HEK293 (cell line): Measurements from ENCODE around the gene GUK1.

ENCODE experiments used
- CTCF ChIA-PET: fragments of 350-600 bp; formaldehyde crosslinking; extraction: SDS; loops from one replicate; lab custom pipeline; 2021; ENCODE audit warnings: antibody characterized with exemption; lab: Yijun Ruan, JAX
- POLR2A ChIA-PET: fragments of 300-600 bp; formaldehyde crosslinking; extraction: SDS; loops from one replicate; lab custom pipeline; 2020; ENCODE audit warnings: antibody characterized with exemption, inconsistent platforms; lab: Yijun Ruan, JAX
- H3K27ac ChIP-seq: fragments of 200-500 bp; sonication (Bioruptor generic); 2 replicates; pipeline ENCODE4 v1.5.1; 2014; ENCODE audit warnings: low read depth, low read length, control low read depth, inconsistent platforms; ENCODE audit errors: extremely low read depth
- H3K36me3 ChIP-seq, 2 experiments: fragments of 200-500 bp in 1 of 2; sonication (Bioruptor generic) in 1 of 2; 1 replicate in 1 of 2; 2 replicates in 1 of 2; pipeline ENCODE4 v1.5.1; 2014 to 2017; ENCODE audit warnings: inconsistent platforms in 2 of 2, low read length in 2 of 2; ENCODE audit not compliant: control insufficient read depth in 2 of 2, insufficient read depth in 1 of 2
- H3K4me1 ChIP-seq: fragments of 200-500 bp; sonication (Bioruptor generic); 2 replicates; pipeline ENCODE4 v1.5.1; 2014; ENCODE audit warnings: mild to moderate bottlenecking, low read length, inconsistent platforms; ENCODE audit not compliant: control insufficient read depth, insufficient read depth
- H3K4me3 ChIP-seq: 2 replicates; pipeline ENCODE4 v1.5.1; 2011; ENCODE audit warnings: low read depth, mild to moderate bottlenecking, control low read depth, low read length, moderate library complexity
- H3K9me3 ChIP-seq: fragments of 200-500 bp; sonication (Bioruptor generic); 2 replicates; pipeline ENCODE4 v1.5.1; 2014; ENCODE audit warnings: low read depth, low read length, inconsistent platforms; ENCODE audit not compliant: control insufficient read depth, insufficient read depth
- GFI1B ChIP-seq: fragments of 450-650 bp; formaldehyde crosslinking; IDR thresholded peaks from 2 replicates; pipeline ENCODE4 v1.5.1; 2016; ENCODE audit warnings: missing biosample characterization, missing genetic modification characterization
- GLIS1 ChIP-seq: fragments of 450-650 bp; formaldehyde crosslinking; IDR thresholded peaks from 2 replicates; pipeline ENCODE4 v1.5.1; 2016; ENCODE audit warnings: missing biosample characterization, missing genetic modification characterization
- HOXA7 ChIP-seq: sonication (generic); formaldehyde crosslinking; IDR thresholded peaks from 2 replicates; pipeline ENCODE4 v1.8.1; 2022; ENCODE audit warnings: missing genetic modification reagents, borderline replicate concordance
- SCRT1 ChIP-seq: fragments of 450-650 bp; formaldehyde crosslinking; IDR thresholded peaks from 2 replicates; pipeline ENCODE4 v1.5.1; 2016; ENCODE audit warnings: missing biosample characterization, missing genetic modification characterization, borderline replicate concordance
- ZBTB21 ChIP-seq: fragments of 450-650 bp; formaldehyde crosslinking; IDR thresholded peaks from 2 replicates; pipeline ENCODE4 v1.5.1; 2017; ENCODE audit warnings: missing biosample characterization, missing genetic modification characterization
- ZFHX2 ChIP-seq: fragments of 450-650 bp; formaldehyde crosslinking; conservative IDR thresholded peaks from 2 replicates; pipeline ENCODE4 v1.5.1; 2016; ENCODE audit warnings: missing biosample characterization, missing genetic modification characterization
- ZNF174 ChIP-seq: fragments of 450-650 bp; formaldehyde crosslinking; IDR thresholded peaks from 2 replicates; pipeline ENCODE4 v1.5.0; 2017; ENCODE audit warnings: missing biosample characterization, mild to moderate bottlenecking, missing genetic modification characterization
- ZNF211 ChIP-seq: fragments of 450-650 bp; formaldehyde crosslinking; IDR thresholded peaks from 2 replicates; pipeline ENCODE4 v1.5.1; 2016; ENCODE audit warnings: low read depth, missing biosample characterization, missing genetic modification characterization
- ZNF426 ChIP-seq: fragments of 450-650 bp; formaldehyde crosslinking; IDR thresholded peaks from 2 replicates; pipeline ENCODE4 v1.5.1; 2017; ENCODE audit warnings: missing biosample characterization, missing genetic modification characterization, mild to moderate bottlenecking, inconsistent platforms, moderate library complexity
- ZNF488 ChIP-seq: fragments of 450-650 bp; formaldehyde crosslinking; IDR thresholded peaks from 2 replicates; pipeline ENCODE4 v1.5.1; 2016; ENCODE audit warnings: missing biosample characterization, missing genetic modification characterization
- ZNF518A ChIP-seq: fragments of 450-650 bp; formaldehyde crosslinking; conservative IDR thresholded peaks from 2 replicates; pipeline ENCODE4 v1.5.1; 2016; ENCODE audit warnings: low read depth, missing biosample characterization, missing genetic modification characterization
- ZNF600 ChIP-seq: fragments of 450-650 bp; formaldehyde crosslinking; IDR thresholded peaks from 2 replicates; pipeline ENCODE4 v1.5.1; 2016; ENCODE audit warnings: missing biosample characterization, missing genetic modification characterization
- TF ChIP-seq, protein P1 (sequence below): fragments of 450-650 bp; formaldehyde crosslinking; IDR thresholded peaks from 2 replicates; pipeline ENCODE4 v1.5.1; 2016; ENCODE audit warnings: missing biosample characterization, missing genetic modification characterization

Gene GUK1

GRCh38 chr1:228104526-228105269 lies 35.4 kb upstream of the GUK1 start:
- no peaks in the 10 kb centered on the region for H3K9me3 ChIP-seq
- no peak overlapping the region for H3K4me3 ChIP-seq
- H3K4me1 ChIP-seq: peaks cover 3% of the 10 kb centered on the region; the same call in 1 of the 2 replicates
- no peak overlapping the region for H3K27ac ChIP-seq
- CTCF ChIA-PET: no interaction called here
- peaks cover 13 to 52% of the 10 kb centered on the region in 2 experiments for H3K36me3 ChIP-seq
- POLR2A ChIA-PET: interaction anchor here (0.9 to 3.4 kb wide), 4 partner anchors 22 to 302 kb away, joined by 3 to 15 read pairs (median 4); partner anchors contain the start of genes ARF1 and TRIM11
- no peak for TF ChIP-seq ZNF426 (tag by site-specific recombination)
- no peak for TF ChIP-seq ZNF518A (tag by site-specific recombination)
- no peak for TF ChIP-seq GLIS1 (tag by site-specific recombination)
- no peak for TF ChIP-seq ZFHX2 (tag by site-specific recombination)
- TF ChIP-seq ZNF600 (tag by site-specific recombination): 0 out of 2 replicates have a peak, but pooled peaks have one; percentile 11
- TF ChIP-seq GFI1B (tag by site-specific recombination): no peak
- 0 out of 2 replicates have a peak, but pooled peaks have one; percentile 54 for TF ChIP-seq HOXA7
- no peak for TF ChIP-seq ZNF488 (tag by site-specific recombination)
- TF ChIP-seq, protein P1, sequence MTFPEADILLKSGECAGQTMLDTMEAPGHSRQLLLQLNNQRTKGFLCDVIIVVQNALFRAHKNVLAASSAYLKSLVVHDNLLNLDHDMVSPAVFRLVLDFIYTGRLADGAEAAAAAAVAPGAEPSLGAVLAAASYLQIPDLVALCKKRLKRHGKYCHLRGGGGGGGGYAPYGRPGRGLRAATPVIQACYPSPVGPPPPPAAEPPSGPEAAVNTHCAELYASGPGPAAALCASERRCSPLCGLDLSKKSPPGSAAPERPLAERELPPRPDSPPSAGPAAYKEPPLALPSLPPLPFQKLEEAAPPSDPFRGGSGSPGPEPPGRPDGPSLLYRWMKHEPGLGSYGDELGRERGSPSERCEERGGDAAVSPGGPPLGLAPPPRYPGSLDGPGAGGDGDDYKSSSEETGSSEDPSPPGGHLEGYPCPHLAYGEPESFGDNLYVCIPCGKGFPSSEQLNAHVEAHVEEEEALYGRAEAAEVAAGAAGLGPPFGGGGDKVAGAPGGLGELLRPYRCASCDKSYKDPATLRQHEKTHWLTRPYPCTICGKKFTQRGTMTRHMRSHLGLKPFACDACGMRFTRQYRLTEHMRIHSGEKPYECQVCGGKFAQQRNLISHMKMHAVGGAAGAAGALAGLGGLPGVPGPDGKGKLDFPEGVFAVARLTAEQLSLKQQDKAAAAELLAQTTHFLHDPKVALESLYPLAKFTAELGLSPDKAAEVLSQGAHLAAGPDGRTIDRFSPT: 0 out of 2 replicates have a peak, but pooled peaks have one; percentile 32
- no peak for TF ChIP-seq ZNF174 (tag by site-specific recombination)
- TF ChIP-seq SCRT1 (tag by site-specific recombination): peak; percentile 48; the same call in 1 of the 2 replicates

GRCh38 chr1:228105270-228105995 lies 34.6 kb upstream of the GUK1 start:
- CTCF ChIA-PET: no interaction called here
- TF ChIP-seq ZNF600 (tag by site-specific recombination) (peak; percentile 59; the same call in 1 of the 2 replicates), ZBTB21 (tag by site-specific recombination) (no peak), ZNF211 (no peak)
- TF ChIP-seq, all 188 proteins: peak for 1
- POLR2A ChIA-PET: interaction anchor here (3.4 kb wide), 1 partner anchor 23 kb away, joined by 15 read pairs; the partner anchor contains the start of gene ARF1
- no peak overlapping the region for H3K4me3 ChIP-seq
- no peak overlapping the region for H3K27ac ChIP-seq
- peaks cover 9 to 44% of the 10 kb centered on the region in 2 experiments for H3K36me3 ChIP-seq
- H3K9me3 ChIP-seq: no peaks in the 10 kb centered on the region
- H3K4me1 ChIP-seq: peaks cover 3% of the 10 kb centered on the region; the same call in 1 of the 2 replicates
